PFSK-1 (cell line): ENCODE results near the gene WDFY2.

Source experiments
- FOXP2 ChIP-seq: optimal IDR thresholded peaks from 2 replicates; pipeline ENCODE3; 2011; ENCODE audit warnings: borderline replicate concordance, control low read depth, inconsistent platforms; ENCODE audit not compliant: insufficient read depth; ENCODE audit errors: extremely low read length, extremely low read depth
- POLR2AphosphoS5 ChIP-seq: IDR thresholded peaks from 2 replicates; pipeline ENCODE4 v1.6.1; 2012; ENCODE audit warnings: low read depth, mild to moderate bottlenecking, control low read depth, low read length, moderate library complexity
- REST ChIP-seq, 2 experiments: IDR thresholded peaks; 2 replicates each; pipeline versions ENCODE4 v1.6.1 to v1.8.0; 2011 to 2012; ENCODE audit warnings: low read depth in 2 of 2, low read length in 2 of 2, control low read depth in 1 of 2, inconsistent platforms in 1 of 2, mild to moderate bottlenecking in 1 of 2, moderate library complexity in 1 of 2; ENCODE audit not compliant: insufficient read depth in 1 of 2
- SIN3A ChIP-seq: IDR thresholded peaks from 2 replicates; pipeline ENCODE4 v1.6.1; 2012; ENCODE audit warnings: mild to moderate bottlenecking, low read length, moderate library complexity, borderline replicate concordance; ENCODE audit not compliant: insufficient read depth
- TAF1 ChIP-seq: IDR thresholded peaks from 2 replicates; pipeline ENCODE4 v1.6.1; 2012; ENCODE audit warnings: low read length, control low read depth, borderline replicate concordance; ENCODE audit not compliant: insufficient read depth

The WDFY2 gene

GRCh38 chr13:51769455-51770127 lies 185.3 kb downstream of the WDFY2 start:
- TF ChIP-seq REST (IDR thresholded peaks at IDR 0.05; ENCODE audit: insufficient read depth in 1 of 2, low read depth in 2 of 2, low read length in 2 of 2) (no peak), SIN3A (no peak), FOXP2 (no peak), POLR2AphosphoS5 (no peak), TAF1 (no peak)

GRCh38 chr13:51770160-51770559 lies 185.9 kb downstream of the WDFY2 start:
- TF ChIP-seq REST (IDR thresholded peaks at IDR 0.05; ENCODE audit: insufficient read depth in 1 of 2, low read depth in 2 of 2, low read length in 2 of 2), result no peak
- TF ChIP-seq FOXP2, result no peak
- no peak for TF ChIP-seq POLR2AphosphoS5
- no peak for TF ChIP-seq SIN3A
- no peak for TF ChIP-seq TAF1

DNA sequence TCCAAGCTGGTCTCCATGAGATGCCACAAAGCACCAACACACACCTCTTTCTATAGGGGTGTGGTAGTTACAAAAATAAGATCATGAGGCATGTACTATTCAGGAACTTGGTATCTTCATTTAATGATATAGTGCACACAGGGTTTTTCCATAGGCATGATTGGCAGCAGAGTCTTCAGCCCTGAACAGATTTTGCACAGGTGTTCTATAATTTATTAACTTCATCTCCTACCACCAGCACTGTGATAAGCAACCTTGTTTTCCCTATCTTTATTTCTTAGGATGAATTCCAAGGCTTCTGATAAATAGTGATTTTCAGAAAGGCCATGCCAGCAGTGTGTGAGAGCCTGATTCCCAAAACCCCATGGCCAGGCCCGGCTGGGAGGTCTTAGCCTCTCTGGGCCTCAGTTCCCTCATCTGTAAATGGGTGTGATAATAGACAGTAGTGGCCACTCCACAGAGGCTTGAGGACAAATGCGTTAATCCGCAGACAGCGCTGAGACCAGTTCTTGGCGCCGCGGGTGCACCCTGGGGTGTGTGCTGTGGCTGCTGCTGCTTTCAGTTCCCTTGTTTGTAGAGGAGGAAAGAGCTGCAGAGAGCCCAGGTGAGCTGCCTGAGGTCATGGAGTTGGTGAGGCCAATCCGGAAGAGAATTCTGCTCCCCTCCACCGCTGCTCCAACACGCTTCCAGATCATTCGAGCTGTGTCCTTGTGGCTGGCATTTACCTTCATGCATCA lies 186.6 kb downstream of the WDFY2 start:
- TF ChIP-seq TAF1, result no peak
- no peak for TF ChIP-seq REST (IDR thresholded peaks at IDR 0.05; ENCODE audit: insufficient read depth in 1 of 2, low read depth in 2 of 2, low read length in 2 of 2)
- no peak for TF ChIP-seq SIN3A
- TF ChIP-seq FOXP2, result no peak
- no peak for TF ChIP-seq POLR2AphosphoS5

- TF ChIP-seq REST (IDR thresholded peaks at IDR 0.05; ENCODE audit: insufficient read depth in 1 of 2, low read depth in 2 of 2, low read length in 2 of 2) (no peak), TAF1 (no peak), POLR2AphosphoS5 (no peak), FOXP2 (no peak), SIN3A (no peak)
Measured at GRCh38 chr13:51771418-51772104, 187.3 kb downstream of the WDFY2 start.
